RWPE2 (cell line): ENCODE results near the gene IRX4.
A peak's percentile ranks its signal among the peaks of the same experiment; 100 is the strongest.

ENCODE experiments used
- ATAC-seq: fragments of 200-7000 bp; cut with Tn5 transposase; 3 replicates; pipeline ENCODE4 v1.9.1; 2021; ENCODE audit warnings: low read depth
- DNase-seq: peaks from one replicate; pipeline ENCODE4 v3.0.0-alpha.2; 2020; ENCODE audit warnings: low spot score
- H3K27ac ChIP-seq: fragments of 450-650 bp; 2 replicates; pipeline ENCODE4 v1.5.1; 2017; ENCODE audit warnings: mild to moderate bottlenecking; ENCODE audit not compliant: poor library complexity, severe bottlenecking
- H3K27me3 ChIP-seq: fragments of 250-450 bp; sonication (Bioruptor Pico); 2 replicates; pipeline ENCODE4 v1.5.1; 2021; ENCODE audit warnings: mild to moderate bottlenecking, moderate library complexity; ENCODE audit not compliant: insufficient read depth, poor library complexity, severe bottlenecking
- H3K36me3 ChIP-seq: fragments of 250-450 bp; sonication (Bioruptor Pico); 2 replicates; pipeline ENCODE4 v1.5.1; 2020; ENCODE audit warnings: low read depth, mild to moderate bottlenecking, moderate library complexity
- H3K4me1 ChIP-seq: fragments of 250-450 bp; sonication (Bioruptor Pico); 2 replicates; pipeline ENCODE4 v1.5.1; 2021; ENCODE audit warnings: mild to moderate bottlenecking, moderate library complexity; ENCODE audit not compliant: insufficient read depth, poor library complexity, severe bottlenecking
- H3K4me3 ChIP-seq: fragments of 250-450 bp; sonication (Bioruptor Pico); 2 replicates; pipeline ENCODE4 v1.5.1; 2021; ENCODE audit warnings: mild to moderate bottlenecking, moderate library complexity; ENCODE audit not compliant: severe bottlenecking
- H3K9me3 ChIP-seq: fragments of 250-450 bp; sonication (Bioruptor Pico); 2 replicates; pipeline ENCODE4 v1.5.1; 2021; ENCODE audit warnings: mild to moderate bottlenecking, moderate library complexity; ENCODE audit not compliant: severe bottlenecking
- CTCF ChIP-seq: fragments of 450-650 bp; IDR thresholded peaks from one replicate; pipeline ENCODE4 v1.5.1; 2017; ENCODE audit warnings: mild to moderate bottlenecking, moderate library complexity; ENCODE audit not compliant: poor library complexity, severe bottlenecking

The IRX4 gene

GRCh38 chr5:1907616-1908015 lies 24.9 kb upstream of the IRX4 start:
- no peak for TF ChIP-seq CTCF
- H3K4me3 ChIP-seq, result no peak overlapping the region
- no peaks in the 10 kb centered on the region for H3K27me3 ChIP-seq
- H3K27ac ChIP-seq, result no peak overlapping the region
- no peaks in the 10 kb centered on the region for H3K4me1 ChIP-seq
- peaks cover 5% of the 10 kb centered on the region for H3K9me3 ChIP-seq
- no peaks in the 10 kb centered on the region for H3K36me3 ChIP-seq
- DNase-seq, result peak; percentile 34
- no peak for ATAC-seq

GRCh38 chr5:1905108-1905507 lies 22.4 kb upstream of the IRX4 start:
- H3K4me1 ChIP-seq, result no peaks in the 10 kb centered on the region
- H3K36me3 ChIP-seq, result no peaks in the 10 kb centered on the region
- no peak for TF ChIP-seq CTCF
- DNase-seq (no peak), ATAC-seq (no peak)
- no peaks in the 10 kb centered on the region for H3K27me3 ChIP-seq
- no peak overlapping the region for H3K4me3 ChIP-seq
- H3K9me3 ChIP-seq, result peaks cover 5% of the 10 kb centered on the region
- H3K27ac ChIP-seq, result no peak overlapping the region

GRCh38 chr5:1901983-1902382 lies 19.3 kb upstream of the IRX4 start:
- Histone ChIP-seq H3K27me3 (no peaks in the 10 kb centered on the region), H3K4me1 (no peaks in the 10 kb centered on the region), H3K9me3 (peaks cover 5% of the 10 kb centered on the region), H3K36me3 (no peaks in the 10 kb centered on the region), H3K27ac (no peak overlapping the region), H3K4me3 (no peak overlapping the region)
- no peak for ATAC-seq
- peak; percentile 52 for DNase-seq
- TF ChIP-seq CTCF, result no peak

GRCh38 chr5:1901061-1901460 lies 18.3 kb upstream of the IRX4 start:
- Histone ChIP-seq H3K27ac (no peak overlapping the region), H3K4me3 (no peak overlapping the region), H3K36me3 (no peaks in the 10 kb centered on the region), H3K9me3 (peaks cover 5% of the 10 kb centered on the region), H3K4me1 (no peaks in the 10 kb centered on the region), H3K27me3 (no peaks in the 10 kb centered on the region)
- no peak for ATAC-seq
- DNase-seq, result peak; percentile 15
- no peak for TF ChIP-seq CTCF

- Histone ChIP-seq H3K27me3 (no peaks in the 10 kb centered on the region), H3K36me3 (no peaks in the 10 kb centered on the region), H3K27ac (no peak overlapping the region), H3K9me3 (no peaks in the 10 kb centered on the region), H3K4me1 (no peaks in the 10 kb centered on the region), H3K4me3 (no peak overlapping the region)
- TF ChIP-seq CTCF, result no peak
- DNase-seq (peak; percentile 46), ATAC-seq (no peak)
Observed at GRCh38 chr5:1899201-1899600, 16.5 kb upstream of the IRX4 start.
